NCI-H345 treated with DMSO at 0.1 percent for 48 hours (cell line): ENCODE measurements around the gene DMRTB1.

Experiments
- DNase-seq: peaks from one replicate; lab custom pipeline; 2025; ENCODE audit not compliant: unreplicated experiment; lab: John Stamatoyannopoulos, UW

The DMRTB1 gene

GRCh38 chr1:53462769-53463501 is 3.7 kb downstream of the DMRTB1 start:
- DNase-seq, result no peak

- no peak for DNase-seq
Observed at GRCh38 chr1:53463961-53464899, 5.0 kb downstream of the DMRTB1 start.

- no peak for DNase-seq
Observed at GRCh38 chr1:53465023-53465957, 6.1 kb downstream of the DMRTB1 start.

- no peak for DNase-seq
Observed at GRCh38 chr1:53467391-53467790, 8.2 kb downstream of the DMRTB1 start.

GRCh38 chr1:53468374-53468773 is 9.2 kb downstream of the DMRTB1 start:
- DNase-seq, result no peak

- DNase-seq, result no peak
Observed at GRCh38 chr1:53469373-53469772, 10.2 kb downstream of the DMRTB1 start.

- DNase-seq, result no peak
Observed at GRCh38 chr1:53470155-53470554, 11.0 kb downstream of the DMRTB1 start.

- no peak for DNase-seq
Observed at GRCh38 chr1:53470584-53470983, 11.4 kb downstream of the DMRTB1 start.

- no peak for DNase-seq
Observed at GRCh38 chr1:53471000-53471399, 11.8 kb downstream of the DMRTB1 start.

GRCh38 chr1:53473463-53473862 is 14.3 kb downstream of the DMRTB1 start:
- DNase-seq, result no peak

GRCh38 chr1:53475664-53476063 is 16.5 kb downstream of the DMRTB1 start:
- DNase-seq, result no peak

- DNase-seq, result no peak
Observed at GRCh38 chr1:53476579-53476978, 17.4 kb downstream of the DMRTB1 start.

- no peak for DNase-seq
Observed at GRCh38 chr1:53477651-53478501, 18.7 kb downstream of the DMRTB1 start.

- no peak for DNase-seq
Observed at GRCh38 chr1:53478502-53478818, 19.3 kb downstream of the DMRTB1 start.

GRCh38 chr1:53480678-53481077 is 21.5 kb downstream of the DMRTB1 start:
- no peak for DNase-seq

- DNase-seq, result no peak
Observed at GRCh38 chr1:53481456-53481855, 22.3 kb downstream of the DMRTB1 start.

GRCh38 chr1:53482441-53483153 is 23.4 kb downstream of the DMRTB1 start:
- DNase-seq, result no peak

GRCh38 chr1:53483170-53483569 is 24.0 kb downstream of the DMRTB1 start:
- no peak for DNase-seq

- DNase-seq, result no peak
Observed at GRCh38 chr1:53483656-53484055, 24.5 kb downstream of the DMRTB1 start.
